Measurements from ENCODE around the gene FUNDC2.

GRCh38 chrX:155028129-155028528 lies 1.5 kb downstream of the FUNDC2 start:
- TF ChIP-seq, protein P1, sequence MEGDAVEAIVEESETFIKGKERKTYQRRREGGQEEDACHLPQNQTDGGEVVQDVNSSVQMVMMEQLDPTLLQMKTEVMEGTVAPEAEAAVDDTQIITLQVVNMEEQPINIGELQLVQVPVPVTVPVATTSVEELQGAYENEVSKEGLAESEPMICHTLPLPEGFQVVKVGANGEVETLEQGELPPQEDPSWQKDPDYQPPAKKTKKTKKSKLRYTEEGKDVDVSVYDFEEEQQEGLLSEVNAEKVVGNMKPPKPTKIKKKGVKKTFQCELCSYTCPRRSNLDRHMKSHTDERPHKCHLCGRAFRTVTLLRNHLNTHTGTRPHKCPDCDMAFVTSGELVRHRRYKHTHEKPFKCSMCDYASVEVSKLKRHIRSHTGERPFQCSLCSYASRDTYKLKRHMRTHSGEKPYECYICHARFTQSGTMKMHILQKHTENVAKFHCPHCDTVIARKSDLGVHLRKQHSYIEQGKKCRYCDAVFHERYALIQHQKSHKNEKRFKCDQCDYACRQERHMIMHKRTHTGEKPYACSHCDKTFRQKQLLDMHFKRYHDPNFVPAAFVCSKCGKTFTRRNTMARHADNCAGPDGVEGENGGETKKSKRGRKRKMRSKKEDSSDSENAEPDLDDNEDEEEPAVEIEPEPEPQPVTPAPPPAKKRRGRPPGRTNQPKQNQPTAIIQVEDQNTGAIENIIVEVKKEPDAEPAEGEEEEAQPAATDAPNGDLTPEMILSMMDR (IDR thresholded peaks at IDR 0.05): no peak
- TF ChIP-seq POLR2A (IDR thresholded peaks at IDR 0.05; ENCODE audit: low read depth): no peak
